MM.1S (cell line): ENCODE data around the gene ENDOU.

Experiments
- EZH2 ChIP-seq: fragments of 300-600 bp; sonication (generic); optimal IDR thresholded peaks from 2 replicates; pipeline ENCODE3; 2017; ENCODE audit warnings: low read depth, mild to moderate bottlenecking, antibody characterized with exemption, low read length, mixed read lengths
- EZH2phosphoT487 ChIP-seq: fragments of 300-600 bp; sonication (generic); IDR thresholded peaks from 2 replicates; pipeline ENCODE4 v1.6.1; 2018; ENCODE audit warnings: antibody characterized with exemption, low read length
- TF ChIP-seq, protein P1 (sequence below): fragments of 300-600 bp; sonication (generic); IDR thresholded peaks from 2 replicates; pipeline ENCODE4 v1.5.1; 2016; ENCODE audit warnings: antibody characterized with exemption, low read length, mixed read lengths

DNA sequence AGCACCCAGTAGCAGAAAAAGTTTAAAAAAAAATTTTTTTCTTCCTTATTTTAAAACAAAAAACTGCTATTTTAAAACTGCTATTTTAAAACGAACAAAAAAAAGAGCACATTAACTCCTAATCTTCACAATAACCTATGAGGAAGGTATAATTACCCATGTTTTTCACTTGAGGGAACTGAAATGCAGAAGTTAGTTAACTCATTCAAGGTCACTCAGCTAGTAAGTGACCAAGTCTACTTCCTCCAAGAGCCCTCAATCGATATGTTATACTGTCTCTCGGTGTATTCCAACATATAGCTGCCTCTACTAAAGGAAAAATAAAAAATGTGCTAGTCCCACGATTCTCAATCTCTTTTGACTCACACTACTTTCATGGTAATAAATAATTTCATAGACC lies 27.2 kb downstream of the ENDOU start:
- TF ChIP-seq, protein P1, sequence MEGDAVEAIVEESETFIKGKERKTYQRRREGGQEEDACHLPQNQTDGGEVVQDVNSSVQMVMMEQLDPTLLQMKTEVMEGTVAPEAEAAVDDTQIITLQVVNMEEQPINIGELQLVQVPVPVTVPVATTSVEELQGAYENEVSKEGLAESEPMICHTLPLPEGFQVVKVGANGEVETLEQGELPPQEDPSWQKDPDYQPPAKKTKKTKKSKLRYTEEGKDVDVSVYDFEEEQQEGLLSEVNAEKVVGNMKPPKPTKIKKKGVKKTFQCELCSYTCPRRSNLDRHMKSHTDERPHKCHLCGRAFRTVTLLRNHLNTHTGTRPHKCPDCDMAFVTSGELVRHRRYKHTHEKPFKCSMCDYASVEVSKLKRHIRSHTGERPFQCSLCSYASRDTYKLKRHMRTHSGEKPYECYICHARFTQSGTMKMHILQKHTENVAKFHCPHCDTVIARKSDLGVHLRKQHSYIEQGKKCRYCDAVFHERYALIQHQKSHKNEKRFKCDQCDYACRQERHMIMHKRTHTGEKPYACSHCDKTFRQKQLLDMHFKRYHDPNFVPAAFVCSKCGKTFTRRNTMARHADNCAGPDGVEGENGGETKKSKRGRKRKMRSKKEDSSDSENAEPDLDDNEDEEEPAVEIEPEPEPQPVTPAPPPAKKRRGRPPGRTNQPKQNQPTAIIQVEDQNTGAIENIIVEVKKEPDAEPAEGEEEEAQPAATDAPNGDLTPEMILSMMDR = no peak
- TF ChIP-seq EZH2 (no peak), EZH2phosphoT487 (no peak)
